ENCODE data around the gene CTSH.

The CTSH gene

GRCh38 chr15:78978601-78979179 is 33.8 kb upstream of the CTSH start:
- DNase-seq (ENCODE audit: low read depth, low spot score): no peak

GRCh38 chr15:78977591-78978347 is 32.9 kb upstream of the CTSH start:
- no peak for DNase-seq (ENCODE audit: low read depth, low spot score)

More at GRCh38 chr15:78978601-78979179, 33.8 kb upstream of the CTSH start:
- no peak overlapping the region for H3K27ac ChIP-seq

GRCh38 chr15:78977091-78977571 is 32.3 kb upstream of the CTSH start:
- H3K27ac ChIP-seq: no peak overlapping the region
- no peak for DNase-seq (ENCODE audit: low read depth, low spot score)

More at GRCh38 chr15:78977591-78978347, 32.9 kb upstream of the CTSH start:
- H3K27ac ChIP-seq: no peak overlapping the region

- H3K27ac ChIP-seq: no peak overlapping the region
- DNase-seq (ENCODE audit: low read depth, low spot score): no peak
Measured at GRCh38 chr15:78976691-78977090, 31.8 kb upstream of the CTSH start.

GRCh38 chr15:78974272-78974918 is 29.5 kb upstream of the CTSH start:
- H3K27ac ChIP-seq: no peak overlapping the region
- DNase-seq (ENCODE audit: low read depth, low spot score): no peak

- no peak overlapping the region for H3K27ac ChIP-seq
- DNase-seq (ENCODE audit: low read depth, low spot score): no peak
Measured at GRCh38 chr15:78969687-78970349, 25.0 kb upstream of the CTSH start.

- no peak overlapping the region for H3K27ac ChIP-seq
- no peak for DNase-seq (ENCODE audit: low read depth, low spot score)
Measured at GRCh38 chr15:78968539-78969271, 23.9 kb upstream of the CTSH start.

- no peak overlapping the region for H3K27ac ChIP-seq
- DNase-seq (ENCODE audit: low read depth, low spot score): no peak
Measured at GRCh38 chr15:78968114-78968513, 23.3 kb upstream of the CTSH start.

- H3K27ac ChIP-seq: no peak overlapping the region
- no peak for DNase-seq (ENCODE audit: low read depth, low spot score)
Measured at GRCh38 chr15:78960308-78960707, 15.5 kb upstream of the CTSH start.

GRCh38 chr15:78959360-78959759 is 14.5 kb upstream of the CTSH start:
- DNase-seq (ENCODE audit: low read depth, low spot score): no peak
- H3K27ac ChIP-seq: no peak overlapping the region

- H3K27ac ChIP-seq: no peak overlapping the region
- DNase-seq (ENCODE audit: low read depth, low spot score): no peak
Measured at GRCh38 chr15:78957416-78958093, 12.7 kb upstream of the CTSH start.

- no peak overlapping the region for H3K27ac ChIP-seq
- DNase-seq (ENCODE audit: low read depth, low spot score): no peak
Measured at GRCh38 chr15:78956937-78957336, 12.1 kb upstream of the CTSH start.

- no peak for DNase-seq (ENCODE audit: low read depth, low spot score)
Measured at GRCh38 chr15:78955355-78955754, 10.5 kb upstream of the CTSH start.

GRCh38 chr15:78951841-78952238 is 7.0 kb upstream of the CTSH start:
- H3K27ac ChIP-seq: peak overlapping the region; percentile 88
- peak; percentile 60 for DNase-seq (ENCODE audit: low read depth, low spot score)

More at GRCh38 chr15:78955355-78955754, 10.5 kb upstream of the CTSH start:
- H3K27ac ChIP-seq: no peak overlapping the region

- H3K27ac ChIP-seq: peak overlapping the region; percentile 88
- no peak for DNase-seq (ENCODE audit: low read depth, low spot score)
Measured at GRCh38 chr15:78950902-78951840, 6.3 kb upstream of the CTSH start.

GRCh38 chr15:78950343-78950742 is 5.5 kb upstream of the CTSH start:
- DNase-seq (ENCODE audit: low read depth, low spot score): no peak
- H3K27ac ChIP-seq: no peak overlapping the region

GRCh38 chr15:78949461-78949860 is 4.6 kb upstream of the CTSH start:
- no peak for DNase-seq (ENCODE audit: low read depth, low spot score)
- no peak overlapping the region for H3K27ac ChIP-seq

GRCh38 chr15:78947506-78947905 is 2.7 kb upstream of the CTSH start:
- H3K27ac ChIP-seq: no peak overlapping the region
- DNase-seq (ENCODE audit: low read depth, low spot score): no peak

All from epithelial cell of prostate (primary cell).